Esophagus (tissue), 2 donors: ENCODE results near the gene ABCG1. TPM values are rescaled to one million over a fixed set of nuclear protein-coding genes. Genes with fewer than 3 reads are reported as not detected.

Experiments used
- H3K27ac ChIP-seq, 2 donors: one replicate each; pipeline ENCODE4 v1.5.1; 2013; ENCODE audit warnings: low read depth in 2 of 2, mild to moderate bottlenecking in 2 of 2, inconsistent platforms in 1 of 2, low read length in 1 of 2, moderate library complexity in 1 of 2
- H3K27me3 ChIP-seq, 2 donors: one replicate each; pipeline ENCODE4 v1.6.1; 2013; ENCODE audit warnings: low read length in 2 of 2, control low read depth in 1 of 2, mild to moderate bottlenecking in 1 of 2; ENCODE audit not compliant: insufficient read depth in 2 of 2, control insufficient read depth in 1 of 2
- H3K36me3 ChIP-seq, 2 donors: one replicate each; pipeline ENCODE4 v1.6.1; 2013; ENCODE audit warnings: low read length in 1 of 2; ENCODE audit not compliant: control insufficient read depth in 2 of 2, insufficient read depth in 2 of 2
- H3K4me1 ChIP-seq, 2 donors: one replicate each; pipeline ENCODE4 v1.6.1; 2013; ENCODE audit warnings: low read length in 1 of 2; ENCODE audit not compliant: control insufficient read depth in 2 of 2, insufficient read depth in 2 of 2
- H3K4me3 ChIP-seq, 2 donors: one replicate each; pipeline ENCODE4 v1.5.1; 2013; ENCODE audit warnings: low read length in 2 of 2, mild to moderate bottlenecking in 2 of 2, low read depth in 1 of 2, moderate library complexity in 1 of 2
- H3K9me3 ChIP-seq, 2 donors: one replicate each; pipeline ENCODE4 v1.6.1; 2013; ENCODE audit warnings: mild to moderate bottlenecking in 2 of 2, low read depth in 1 of 2, low read length in 1 of 2, moderate library complexity in 1 of 2; ENCODE audit not compliant: control insufficient read depth in 2 of 2, insufficient read depth in 1 of 2
- WGBS, 2 donors: extraction: QIAGEN DNeasy Blood & Tissue Kit; methylation state at CpG; one replicate each; pipeline ENCODE4 v1.1.7; 2013; 5-methylcytosine and 5-hydroxymethylcytosine counted together
- polyA plus RNA-seq, 2 donors: library from polyadenylated mRNA; stranded (reverse); fragments of 200-250 nt; gene quantifications; one replicate each; pipeline ENCODE4 v1.2.3, GENCODE V29; 2013
- donor health status: healthy with polysubstance abuse.
- donor health status: Bipolar disorder and iron deficiency.

Gene ABCG1
- polyA plus RNA-seq, 2 donors, result 2.8 TPM

DNA sequence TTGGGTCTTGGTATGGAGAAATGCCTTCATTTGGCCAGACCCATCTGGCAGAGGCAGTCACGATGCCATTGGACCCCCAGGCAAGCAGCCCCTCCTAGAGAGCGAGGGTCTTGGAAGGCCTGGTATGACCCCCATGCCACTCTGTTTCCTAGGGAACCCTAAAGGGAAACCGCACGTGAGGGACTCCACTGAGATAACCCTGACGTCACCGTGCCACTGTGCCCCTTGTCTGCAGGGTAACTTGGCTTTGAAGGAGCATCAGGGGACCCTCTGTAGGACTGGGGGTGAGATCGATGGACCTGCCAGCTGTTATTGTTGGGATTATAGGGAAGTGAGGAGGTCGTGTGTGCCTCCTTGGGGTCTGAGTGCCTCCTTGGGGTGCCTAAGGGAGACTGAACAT is 34.5 kb downstream of the ABCG1 start:
- WGBS, 2 donors, result 82 to 85% methylated on average over 8 of the region's 8 CpGs

DNA sequence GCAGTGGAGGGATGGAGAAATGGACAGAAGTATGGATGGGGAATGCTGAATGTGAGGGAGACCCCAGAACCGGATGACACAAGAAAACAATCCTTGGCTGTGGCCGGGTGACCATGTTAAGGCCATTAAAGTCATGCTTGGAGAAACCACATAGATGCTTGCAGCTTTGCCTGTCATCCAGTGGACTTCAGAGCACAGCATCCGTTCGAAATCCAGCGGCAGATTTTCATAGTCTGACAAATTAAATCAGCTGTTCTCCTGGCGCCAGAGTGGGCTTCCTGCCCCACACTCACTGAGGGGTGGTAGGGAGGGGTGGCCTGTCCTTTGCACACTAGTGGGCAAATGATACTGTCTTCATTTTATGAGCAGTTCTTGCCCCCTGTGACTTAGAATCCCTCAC is 35.1 kb downstream of the ABCG1 start:
- H3K27ac ChIP-seq, result no peak overlapping the region
- no peaks in the 10 kb centered on the region for H3K27me3 ChIP-seq
- no peaks in the 10 kb centered on the region for H3K36me3 ChIP-seq
- 70 to 73% methylated on average over 6 of the region's 6 CpGs for WGBS, 2 donors
- H3K4me1 ChIP-seq, result no peaks in the 10 kb centered on the region
- H3K9me3 ChIP-seq, result no peaks in the 10 kb centered on the region
- no peak overlapping the region for H3K4me3 ChIP-seq

More for the DNA sequence above, 34.5 kb downstream of the ABCG1 start:
- H3K9me3 ChIP-seq, result no peaks in the 10 kb centered on the region
- no peaks in the 10 kb centered on the region for H3K36me3 ChIP-seq
- H3K4me1 ChIP-seq, result no peaks in the 10 kb centered on the region
- no peak overlapping the region for H3K4me3 ChIP-seq
- H3K27ac ChIP-seq, result no peak overlapping the region
- no peaks in the 10 kb centered on the region for H3K27me3 ChIP-seq

DNA sequence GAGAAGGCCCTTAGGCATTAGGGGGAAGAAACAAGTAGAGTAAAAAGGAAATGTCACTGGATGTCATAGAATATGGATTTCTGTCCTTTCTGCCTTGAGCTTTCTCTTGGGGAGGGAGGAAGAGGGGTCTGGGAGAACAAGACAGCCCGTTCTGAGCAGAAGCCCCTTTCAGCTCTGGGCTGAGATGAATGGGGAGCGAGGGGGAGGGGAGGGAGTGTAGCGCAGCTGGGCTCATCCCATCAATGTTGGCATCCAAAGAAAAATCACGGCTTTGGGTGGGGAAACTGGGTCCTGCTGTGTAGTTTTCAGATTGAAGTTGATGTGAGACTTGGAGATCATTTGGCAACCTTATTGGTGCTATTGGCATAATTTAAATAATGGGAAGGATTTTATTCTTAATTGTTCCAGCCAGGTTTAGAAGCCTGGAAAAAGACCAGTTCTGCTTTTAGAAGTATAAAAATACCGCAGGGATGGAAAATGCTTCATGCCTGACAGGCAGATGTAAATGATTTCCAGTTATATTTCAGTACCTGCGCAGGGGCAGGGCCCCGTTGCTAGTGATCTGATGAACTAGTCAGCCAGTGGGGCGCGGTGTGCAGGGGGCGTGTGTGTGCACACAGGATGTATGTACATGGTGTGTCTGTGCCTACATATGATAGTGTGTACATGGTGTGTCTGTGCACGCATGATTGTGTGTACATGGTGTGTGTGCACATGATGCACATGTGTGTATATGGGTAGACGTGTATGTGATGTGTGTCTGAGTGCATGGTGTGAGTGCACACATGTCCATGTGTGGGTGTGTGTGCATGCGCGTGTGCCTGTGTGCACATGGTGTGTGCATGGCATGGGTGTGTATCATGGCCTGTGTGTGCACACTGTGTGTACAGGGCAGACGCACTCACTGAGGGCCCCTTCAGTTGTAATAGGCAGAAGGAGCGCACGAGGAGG is 36.0 kb downstream of the ABCG1 start:
- Histone ChIP-seq H3K9me3 (no peaks in the 10 kb centered on the region), H3K36me3 (no peaks in the 10 kb centered on the region), H3K27me3 (no peaks in the 10 kb centered on the region), H3K27ac (no peak overlapping the region), H3K4me1 (no peaks in the 10 kb centered on the region), H3K4me3 (no peak overlapping the region)
- 83 to 84% methylated on average over 17 of the region's 17 CpGs for WGBS, 2 donors

DNA sequence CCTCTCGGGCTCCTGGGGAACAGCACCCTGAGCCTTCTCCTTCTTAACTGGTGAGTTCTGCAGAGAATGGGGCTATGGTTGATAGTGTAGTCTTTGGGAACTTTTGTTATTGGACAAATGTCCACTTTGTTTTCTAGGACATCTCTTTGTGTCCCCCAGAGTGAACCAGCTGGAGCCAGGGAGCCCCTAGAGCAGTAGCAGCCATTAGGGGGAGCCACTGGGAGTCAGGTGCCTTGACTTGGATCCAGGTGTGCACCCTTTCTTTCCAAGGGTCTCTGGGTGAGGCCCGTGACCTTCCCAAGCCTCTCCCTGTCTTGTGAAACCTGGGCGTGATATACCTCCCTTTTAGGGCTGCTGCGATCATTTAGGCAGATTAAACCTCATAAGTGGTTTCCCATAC is 36.9 kb downstream of the ABCG1 start:
- no peaks in the 10 kb centered on the region for H3K4me1 ChIP-seq
- no peaks in the 10 kb centered on the region for H3K9me3 ChIP-seq
- 96 to 97% methylated on average over 4 of the region's 4 CpGs for WGBS, 2 donors

DNA sequence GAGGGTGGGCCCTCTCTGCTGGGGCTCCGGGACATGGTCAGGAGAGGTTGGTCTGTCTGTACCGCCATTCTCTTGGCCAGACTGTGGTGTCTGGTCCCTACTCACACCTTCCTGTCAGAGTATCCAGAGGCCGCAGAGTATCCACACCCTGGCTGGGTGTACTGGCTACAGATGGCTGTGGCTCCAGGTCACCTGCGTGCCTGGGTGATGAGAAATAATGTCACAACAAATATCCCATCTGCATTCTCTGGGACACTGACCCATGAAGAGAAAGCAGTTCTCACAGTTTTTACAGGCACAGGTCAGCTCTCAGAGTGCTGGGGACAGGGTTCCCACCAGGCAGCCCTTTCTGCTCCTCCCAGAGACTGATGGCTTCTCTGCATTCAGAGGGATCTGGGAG is 37.4 kb downstream of the ABCG1 start:
- Histone ChIP-seq H3K27me3 (no peaks in the 10 kb centered on the region), H3K27ac (no peak overlapping the region), H3K4me1 (no peaks in the 10 kb centered on the region), H3K4me3 (no peak overlapping the region), H3K9me3 (no peaks in the 10 kb centered on the region), H3K36me3 (no peaks in the 10 kb centered on the region)
- WGBS, 2 donors, result 94 to 97% methylated on average over 4 of the region's 4 CpGs

More for the DNA sequence above, 36.9 kb downstream of the ABCG1 start:
- Histone ChIP-seq H3K4me3 (no peak overlapping the region), H3K27me3 (no peaks in the 10 kb centered on the region), H3K27ac (no peak overlapping the region), H3K36me3 (no peaks in the 10 kb centered on the region)

DNA sequence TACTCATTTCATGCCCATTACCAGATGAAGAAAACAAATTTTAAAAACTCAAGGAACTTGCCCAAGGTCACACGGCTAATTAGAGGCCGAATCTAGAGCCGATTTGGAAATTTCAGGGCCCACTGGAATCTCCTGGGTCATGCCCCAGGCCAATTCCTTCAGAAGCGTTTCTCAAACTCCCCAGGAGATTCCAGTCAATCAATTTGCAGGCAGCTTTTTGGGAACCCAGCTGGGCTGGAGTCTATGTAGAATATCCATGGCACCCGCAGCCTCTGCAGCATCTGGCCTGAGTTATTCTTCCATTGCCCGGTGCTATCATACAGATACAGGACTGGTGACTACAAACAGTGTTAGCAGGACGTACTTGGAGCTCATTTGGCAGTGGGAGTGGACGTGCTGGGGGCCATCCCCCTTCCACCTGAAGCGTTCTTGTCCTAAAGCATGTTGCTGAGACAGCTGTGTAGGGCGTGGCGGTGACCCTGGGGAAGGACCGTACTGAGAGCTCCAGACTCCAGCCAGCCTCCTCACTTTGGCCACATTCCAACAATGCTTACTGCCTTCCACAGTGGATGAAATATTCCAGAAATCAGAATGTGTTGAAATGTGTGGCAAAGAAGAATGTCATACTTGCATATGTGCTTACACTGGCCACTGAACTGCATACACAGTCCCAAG is 38.3 kb downstream of the ABCG1 start:
- Histone ChIP-seq H3K4me3 (no peak overlapping the region), H3K9me3 (no peaks in the 10 kb centered on the region), H3K27ac (no peak overlapping the region), H3K36me3 (no peaks in the 10 kb centered on the region), H3K4me1 (no peaks in the 10 kb centered on the region), H3K27me3 (no peaks in the 10 kb centered on the region)
- 79% methylated on average over 12 of the region's 12 CpGs for WGBS, 2 donors

DNA sequence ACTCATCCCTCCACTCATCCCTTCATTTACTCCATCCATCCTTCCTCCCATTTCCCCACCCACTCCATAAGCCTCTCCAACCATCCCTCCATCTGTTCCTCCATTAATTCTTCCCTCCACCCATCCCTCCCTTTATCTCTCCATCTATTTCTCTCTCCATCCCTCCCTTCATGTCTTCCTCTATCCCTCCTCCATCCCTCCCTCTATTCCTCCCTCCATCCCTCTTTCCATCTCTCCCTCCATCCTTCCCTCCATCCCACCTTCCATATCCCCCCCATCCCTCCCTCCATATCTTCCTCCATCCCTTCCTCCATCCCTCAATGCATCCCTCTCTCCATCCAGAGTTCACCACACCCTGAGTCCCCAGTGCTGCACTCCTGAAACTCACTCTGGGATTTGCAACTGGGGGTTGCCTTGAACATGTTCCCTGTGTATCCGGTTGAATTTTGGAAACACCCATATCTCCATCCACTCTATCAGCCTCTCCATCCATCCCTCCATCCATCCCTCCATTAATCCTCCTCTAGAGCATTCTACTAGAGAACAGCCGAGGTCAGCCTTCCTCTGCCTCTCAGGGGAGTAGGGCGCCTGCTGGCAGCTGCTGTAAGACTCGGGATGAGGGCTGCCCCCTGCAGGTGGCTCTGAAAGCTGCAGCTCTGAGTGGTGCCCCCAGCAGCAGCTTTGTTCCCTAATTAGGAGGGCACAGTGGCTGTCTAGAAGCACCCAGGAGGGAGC is 39.4 kb downstream of the ABCG1 start:
- Histone ChIP-seq H3K9me3 (no peaks in the 10 kb centered on the region), H3K27me3 (no peaks in the 10 kb centered on the region), H3K4me3 (no peak overlapping the region), H3K4me1 (peaks cover 2 to 5% of the 10 kb centered on the region in 2 donors), H3K27ac (no peak overlapping the region), H3K36me3 (no peaks in the 10 kb centered on the region)
- 20 to 21% methylated on average over 4 of the region's 4 CpGs for WGBS, 2 donors

DNA sequence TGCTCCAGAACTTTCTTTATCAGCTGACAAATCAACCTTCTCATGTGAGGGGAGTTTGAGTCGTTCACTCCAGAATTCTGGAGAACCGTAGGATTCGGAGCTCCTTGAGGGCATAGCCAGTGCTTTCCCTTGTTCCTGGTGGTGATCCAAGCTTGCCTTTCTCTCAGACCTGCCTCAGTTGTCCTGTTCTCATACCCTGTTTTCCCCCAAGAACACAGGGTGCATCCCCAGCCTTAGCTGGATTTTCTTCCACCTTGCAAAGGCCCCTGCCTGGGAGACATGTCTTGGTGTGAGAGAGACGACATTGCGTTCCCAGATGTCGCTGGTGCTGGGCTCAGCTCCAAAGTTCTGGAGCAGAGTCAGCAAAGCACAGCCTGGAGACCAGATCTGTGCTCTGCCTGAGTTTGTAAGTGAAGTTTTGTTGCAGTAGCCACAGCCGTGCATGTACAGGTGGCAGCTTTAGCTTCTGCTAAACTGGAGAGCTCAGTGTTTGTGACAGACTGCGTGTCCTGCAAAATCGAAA is 40.0 kb downstream of the ABCG1 start:
- H3K36me3 ChIP-seq, result no peaks in the 10 kb centered on the region
- no peaks in the 10 kb centered on the region for H3K27me3 ChIP-seq
- peaks cover 4 to 9% of the 10 kb centered on the region in 2 donors for H3K4me1 ChIP-seq
- H3K27ac ChIP-seq, result no peak overlapping the region
- no peak overlapping the region for H3K4me3 ChIP-seq
- WGBS, 2 donors, result 68 to 76% methylated on average over 9 of the region's 9 CpGs
- H3K9me3 ChIP-seq, result no peaks in the 10 kb centered on the region

DNA sequence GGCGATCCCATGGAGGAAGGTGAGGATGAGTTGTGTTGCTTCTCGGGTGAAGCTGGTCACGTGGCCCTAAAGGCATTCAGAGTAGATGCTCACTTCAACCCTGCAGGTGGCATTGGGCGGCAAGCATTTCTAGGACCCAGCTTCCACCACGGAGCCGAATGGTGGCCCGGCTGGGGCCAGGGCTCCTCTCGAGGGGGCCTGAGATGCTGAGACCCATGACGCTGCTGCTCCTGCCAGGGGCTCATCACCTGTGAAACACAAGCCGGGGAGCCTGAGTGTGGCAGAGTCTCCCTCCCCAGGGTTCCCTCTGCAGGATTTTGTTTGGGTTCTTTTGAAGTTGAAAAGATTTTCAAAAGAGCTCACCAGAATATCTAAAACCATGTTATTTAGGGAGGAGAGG is 41.2 kb downstream of the ABCG1 start:
- Histone ChIP-seq H3K27me3 (no peaks in the 10 kb centered on the region), H3K36me3 (peaks cover 0 to 2% of the 10 kb centered on the region in 2 donors), H3K9me3 (no peaks in the 10 kb centered on the region), H3K4me3 (no peak overlapping the region), H3K27ac (no peak overlapping the region), H3K4me1 (peaks cover 4 to 12% of the 10 kb centered on the region in 2 donors)
- 88 to 91% methylated on average over 10 of the region's 10 CpGs for WGBS, 2 donors
